GM21528 (cell line): Measurements from ENCODE around the gene TEAD1.

ENCODE experiments used
- ATAC-seq: cut with Tn5 transposase; IDR thresholded peaks from one replicate; pipeline ENCODE4 v1.9.1; 2021; ENCODE audit warnings: mild to moderate bottlenecking, moderate library complexity; ENCODE audit not compliant: unreplicated experiment, low FRiP score

TEAD1 gene

DNA sequence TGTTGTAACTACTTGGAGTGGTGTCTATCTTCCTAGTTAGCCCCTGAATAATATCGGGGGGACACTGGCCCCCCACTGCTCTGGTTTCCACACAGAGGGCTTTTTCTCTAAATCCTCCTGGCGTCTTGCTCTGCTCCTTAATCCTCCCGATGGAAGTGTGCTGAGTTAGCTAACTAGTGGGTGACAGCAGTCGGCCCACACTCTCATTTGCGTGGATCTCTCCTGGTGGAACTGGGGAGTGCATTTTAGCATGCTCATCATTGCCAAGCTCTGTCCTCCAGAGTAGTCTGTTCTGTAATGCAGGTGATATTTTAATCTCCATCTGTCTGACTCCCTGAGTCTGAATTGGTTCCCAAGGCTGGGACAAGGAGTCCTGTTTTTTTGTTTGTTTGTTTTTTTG lies 288.8 kb downstream of the TEAD1 start:
- no peak for ATAC-seq

DNA sequence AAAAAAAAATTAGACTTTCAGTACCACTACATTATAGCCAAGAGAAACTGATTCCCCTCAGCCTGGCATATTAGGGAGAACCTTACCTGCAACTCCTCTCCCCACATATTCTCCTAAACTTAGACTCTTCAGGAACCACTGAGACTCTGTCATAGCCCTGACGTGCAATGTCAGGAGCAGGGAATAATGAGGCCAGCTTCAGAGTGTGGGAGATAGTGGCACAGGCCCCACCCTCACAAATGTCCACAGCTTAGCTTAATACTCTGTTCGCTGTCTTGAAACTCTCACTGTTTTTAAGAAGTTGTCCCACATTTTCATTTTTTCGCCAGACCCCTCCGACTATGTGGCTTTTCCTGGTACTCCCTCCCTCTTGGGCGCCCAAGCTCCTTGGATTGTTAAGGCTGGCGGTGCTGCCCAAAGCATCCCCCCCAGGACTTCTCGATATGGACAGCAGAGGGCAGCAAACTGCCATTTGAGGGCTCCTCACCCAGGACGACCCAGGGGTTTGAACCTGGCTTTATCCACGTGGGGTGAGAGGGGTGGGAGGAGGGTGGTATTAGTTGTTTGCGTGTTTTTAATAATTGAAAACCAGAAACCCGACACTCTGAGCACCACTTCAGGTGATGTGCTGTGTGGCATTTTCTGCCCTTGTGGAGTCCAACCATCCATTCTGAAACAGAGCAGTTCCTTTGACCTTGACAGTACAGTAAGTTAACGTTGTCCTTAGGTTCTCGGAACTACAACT lies 289.7 kb downstream of the TEAD1 start:
- no peak for ATAC-seq

DNA sequence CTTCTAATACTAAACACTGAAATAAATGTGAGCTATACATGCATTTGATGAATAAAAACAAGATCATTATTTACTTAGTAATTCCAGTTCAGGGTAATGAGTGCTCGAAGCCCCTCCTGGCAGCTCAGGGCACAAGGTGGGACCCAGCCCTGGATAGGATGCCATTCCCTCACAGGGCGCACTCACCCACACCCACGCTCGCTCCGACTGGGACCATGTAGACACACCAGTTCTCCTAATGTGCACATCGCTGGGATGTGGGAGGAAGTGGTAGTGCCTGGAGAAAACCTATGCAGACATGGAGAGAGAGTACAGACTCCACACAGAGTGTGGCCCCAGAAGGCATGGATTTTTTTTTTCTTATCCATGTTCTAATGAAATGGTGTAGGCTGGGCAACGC lies 290.4 kb downstream of the TEAD1 start:
- ATAC-seq = no peak

DNA sequence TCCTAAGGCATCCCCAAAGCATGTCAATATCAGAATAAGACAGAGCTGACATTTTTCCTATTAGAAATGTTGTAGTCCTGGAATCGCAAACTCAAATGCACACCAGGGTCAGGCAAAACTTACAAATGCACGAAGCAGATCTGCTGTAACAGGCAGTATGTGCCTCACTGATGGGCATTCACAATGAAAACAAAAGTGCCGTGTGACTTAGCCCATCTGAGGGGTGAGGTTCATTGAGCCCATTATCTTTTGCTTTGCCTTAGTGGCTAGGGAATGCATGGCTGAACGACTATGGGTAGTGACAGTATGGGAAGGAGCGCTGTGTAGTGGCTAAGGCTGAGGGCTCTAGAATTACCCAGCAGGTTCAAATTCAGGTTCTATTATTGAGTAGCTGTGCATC lies 291.8 kb downstream of the TEAD1 start:
- ATAC-seq = no peak

DNA sequence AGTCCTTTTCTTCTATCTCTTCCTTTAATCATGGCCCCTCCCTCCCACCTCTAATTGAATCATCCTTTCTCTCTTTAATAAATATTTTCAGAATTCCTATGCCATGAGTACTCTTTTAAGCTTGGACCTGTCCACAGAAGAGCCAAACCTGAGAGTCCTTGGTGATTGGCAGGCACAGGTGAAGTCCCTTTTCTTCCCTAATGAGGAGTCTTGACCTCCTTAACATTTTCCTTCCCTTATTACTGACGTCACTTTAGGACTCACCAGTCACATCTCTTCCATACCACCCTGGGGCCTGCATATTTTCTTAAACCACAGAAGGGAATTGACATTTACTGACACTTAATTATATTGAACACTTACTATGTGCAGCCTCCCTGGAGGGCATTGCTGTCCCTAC lies 293.9 kb downstream of the TEAD1 start:
- no peak for ATAC-seq

DNA sequence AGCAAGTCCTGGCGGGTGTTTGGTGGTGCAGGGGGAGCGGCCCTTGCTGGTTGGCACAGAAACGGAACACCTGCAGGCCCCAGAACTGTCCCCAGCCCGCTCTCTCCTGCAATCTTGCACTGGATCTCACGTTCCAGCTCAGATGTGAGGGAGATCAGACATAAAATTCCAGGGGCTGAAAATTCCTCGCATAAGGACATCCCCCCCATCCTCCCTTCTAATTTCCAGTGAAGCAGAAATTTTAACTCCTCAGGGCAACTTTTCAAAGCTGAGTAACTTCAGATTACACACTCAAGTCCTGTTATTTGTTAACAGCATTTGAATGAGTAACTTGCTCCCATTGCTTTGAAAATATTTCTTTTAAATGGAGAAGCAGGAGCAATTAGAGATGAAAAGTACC lies 294.6 kb downstream of the TEAD1 start:
- no peak for ATAC-seq

DNA sequence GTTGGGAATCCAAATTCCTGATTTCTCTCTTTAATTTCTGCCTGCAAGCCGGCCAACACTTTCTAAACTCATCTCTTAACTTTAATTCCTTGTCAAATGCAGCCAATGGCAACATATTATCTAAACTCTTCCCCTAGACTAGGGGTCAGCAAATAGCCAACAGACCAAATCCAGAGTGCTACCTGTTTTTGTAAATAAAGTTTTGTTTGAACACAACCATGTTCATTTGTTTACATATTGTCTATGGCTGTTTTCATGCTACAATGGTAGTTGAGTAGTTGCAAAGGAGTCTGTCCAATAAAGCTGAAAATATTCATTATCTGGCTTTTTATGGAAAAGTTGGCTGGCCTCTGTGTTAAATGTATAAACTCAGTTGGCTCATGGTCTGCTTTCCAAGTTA lies 297.7 kb downstream of the TEAD1 start:
- ATAC-seq = no peak

DNA sequence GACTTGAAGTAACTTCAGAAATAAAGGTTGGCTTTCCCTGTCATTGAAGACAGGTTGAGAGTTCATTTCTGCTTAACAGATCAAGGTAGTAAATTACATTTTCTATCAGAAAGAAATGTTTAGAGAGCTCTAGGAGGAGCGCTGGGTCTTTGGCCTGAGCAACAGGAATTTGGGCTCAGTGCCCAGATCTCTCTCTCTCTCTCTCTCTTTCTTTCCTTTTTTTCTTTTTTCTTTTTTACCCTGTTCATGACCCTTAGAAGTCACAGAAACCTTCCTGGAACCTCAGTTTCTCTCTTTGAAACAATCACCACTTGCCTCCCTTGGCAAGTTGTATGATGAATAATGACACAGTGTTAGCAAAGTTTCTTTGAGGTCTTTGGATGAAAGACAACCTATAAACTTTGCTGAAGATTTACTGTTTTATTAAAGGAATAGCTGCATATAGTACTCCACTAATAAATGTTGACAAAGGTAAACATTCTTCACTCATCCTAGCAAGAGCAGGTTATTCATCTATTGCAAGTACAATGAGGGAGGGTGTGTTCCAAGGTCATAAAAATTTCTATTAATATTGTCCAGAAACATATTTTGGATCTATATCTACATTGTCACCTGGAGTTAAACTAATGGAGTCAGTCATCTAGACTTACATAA lies 299.4 kb downstream of the TEAD1 start:
- ATAC-seq = no peak

DNA sequence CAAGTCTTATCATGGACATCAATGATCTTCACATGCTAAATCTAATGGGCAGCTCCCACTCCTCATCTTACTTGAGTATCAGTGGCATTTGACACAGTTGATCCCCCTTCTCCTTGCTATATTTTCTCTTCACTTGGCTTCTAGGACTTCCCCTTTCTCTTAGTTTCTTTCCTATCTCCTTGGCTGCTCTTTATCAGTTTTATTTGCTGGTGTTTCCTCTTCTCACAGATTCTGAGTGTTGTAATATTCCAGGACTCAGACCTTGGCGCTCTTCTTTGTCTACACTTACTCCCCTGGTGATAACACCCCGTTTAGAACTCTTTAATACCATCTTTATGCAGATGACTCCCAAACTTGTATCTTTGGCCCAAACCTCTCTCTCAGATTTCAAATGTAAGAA lies 301.0 kb downstream of the TEAD1 start:
- ATAC-seq = no peak

DNA sequence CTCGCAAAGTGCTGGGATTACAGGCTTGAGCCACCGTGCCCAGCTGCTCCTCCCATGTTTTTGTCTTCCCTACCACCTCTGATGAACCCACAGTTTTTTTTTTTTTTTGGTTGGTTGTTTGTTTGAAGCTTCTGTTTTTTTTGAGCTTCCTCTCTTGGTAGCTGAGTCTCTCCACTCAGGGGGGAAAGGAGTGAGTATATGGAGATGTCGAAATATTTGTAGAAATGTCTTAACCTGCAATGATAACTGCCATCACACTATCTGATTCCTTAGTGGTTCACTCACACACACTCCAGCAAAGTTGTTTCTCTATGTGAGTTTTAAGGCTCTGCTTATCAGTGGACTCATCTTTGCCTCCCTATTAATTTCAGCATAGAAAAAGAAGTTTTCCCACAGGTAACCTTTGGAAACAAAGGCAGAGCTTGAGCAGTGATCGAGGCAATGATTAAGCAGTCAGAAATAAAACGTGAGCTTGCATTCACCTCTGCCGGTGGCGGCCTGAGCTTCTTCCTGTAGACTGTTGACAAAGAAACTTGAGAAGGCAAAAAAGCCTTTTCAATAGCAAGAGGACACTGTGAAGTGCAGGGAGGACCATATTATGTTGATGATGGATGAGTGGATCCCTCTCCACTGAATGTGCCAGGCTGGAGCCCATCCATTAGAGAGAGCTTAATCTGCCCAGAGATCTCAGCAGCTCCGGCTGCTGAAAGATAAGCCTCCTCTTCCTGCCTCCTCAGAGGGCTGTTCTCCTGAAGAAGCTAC lies 305.9 kb downstream of the TEAD1 start:
- no peak for ATAC-seq

DNA sequence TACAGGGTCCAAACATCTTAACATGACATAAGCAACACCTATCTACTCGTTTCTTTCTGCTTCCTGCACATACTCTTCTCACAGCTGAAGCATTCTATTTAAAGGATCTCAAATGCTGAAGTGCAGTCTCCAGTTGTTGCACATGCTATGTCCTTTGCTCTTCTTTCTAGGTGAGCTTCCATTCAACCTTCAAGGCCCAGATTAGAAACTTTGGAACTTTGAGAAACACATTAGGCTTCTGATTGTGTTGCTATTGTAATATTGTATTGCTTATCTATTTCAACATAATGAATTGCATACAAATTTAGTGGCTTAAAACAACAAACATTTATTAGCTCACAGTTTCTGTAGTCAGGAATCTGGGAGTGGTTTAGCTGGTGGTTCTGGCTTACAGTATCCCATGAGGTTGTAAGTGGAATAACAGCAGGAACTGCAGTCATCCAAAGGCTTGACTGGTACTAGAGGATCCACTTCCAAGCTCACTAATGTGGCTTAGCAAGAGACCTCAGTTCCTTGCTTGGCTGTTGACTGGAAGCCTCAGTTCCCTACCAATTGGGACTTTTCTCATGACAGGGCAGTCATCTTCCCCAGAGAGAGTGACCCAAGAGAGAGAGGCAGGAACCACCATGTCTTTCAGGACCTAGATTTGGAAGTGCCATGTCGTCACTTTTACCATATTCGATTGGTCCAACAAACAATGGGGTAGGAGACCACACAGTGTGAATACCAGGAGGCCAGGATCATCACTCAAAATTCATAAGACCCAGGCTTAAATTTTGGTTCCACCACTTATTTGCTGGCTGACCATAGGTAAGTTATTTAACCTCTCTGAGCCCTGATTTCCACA lies 307.7 kb downstream of the TEAD1 start:
- ATAC-seq = no peak

DNA sequence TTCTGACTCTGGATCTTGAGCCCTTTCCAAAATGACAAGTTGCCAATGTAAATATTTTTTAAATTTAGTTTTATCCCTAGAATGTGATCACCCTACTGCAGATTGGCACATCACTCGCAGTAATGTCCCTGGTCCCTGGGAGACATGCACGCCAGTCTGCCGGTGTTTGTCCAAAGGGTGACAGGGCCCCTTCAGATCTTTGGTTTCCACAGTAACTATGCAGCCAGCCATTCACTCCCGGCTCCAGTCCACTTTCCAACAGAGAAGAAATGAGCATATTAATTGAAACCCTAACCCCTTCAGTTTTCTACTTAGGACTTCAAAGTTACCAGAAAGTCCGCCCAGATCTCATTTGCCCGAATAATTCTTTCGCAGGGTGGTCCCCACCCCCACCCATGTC lies 309.1 kb downstream of the TEAD1 start:
- ATAC-seq = no peak

DNA sequence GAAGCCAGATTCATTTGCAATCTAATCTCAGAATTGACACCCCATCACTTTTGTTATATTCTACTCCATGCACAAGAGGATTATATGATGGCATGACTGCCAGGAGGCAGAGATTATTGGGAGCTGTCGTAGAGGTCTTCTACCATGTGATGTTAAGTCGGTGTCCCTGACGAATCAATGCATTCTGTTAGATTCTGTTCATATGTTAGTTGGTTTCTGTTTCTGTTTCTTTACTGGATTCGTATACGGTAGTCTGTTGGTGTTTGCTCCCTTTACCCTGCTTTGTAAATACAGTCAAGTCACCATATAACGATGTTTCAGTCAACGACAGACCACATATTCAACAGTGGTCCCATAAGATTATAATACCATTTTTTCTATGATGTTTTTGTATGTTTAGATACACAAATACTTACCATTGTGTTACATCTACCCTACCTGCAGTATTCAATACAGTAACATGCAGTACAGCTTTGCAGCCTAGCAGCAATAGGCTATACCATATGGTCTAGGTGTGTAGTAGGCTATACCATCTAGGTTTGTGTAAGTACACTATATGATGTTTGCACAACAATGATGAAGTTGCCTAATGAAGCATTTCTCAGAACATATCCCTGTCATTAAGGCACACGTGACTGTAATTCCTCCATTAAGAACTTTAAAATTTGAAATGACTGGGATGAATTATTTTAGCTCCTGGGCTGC lies 312.1 kb downstream of the TEAD1 start:
- ATAC-seq = no peak

DNA sequence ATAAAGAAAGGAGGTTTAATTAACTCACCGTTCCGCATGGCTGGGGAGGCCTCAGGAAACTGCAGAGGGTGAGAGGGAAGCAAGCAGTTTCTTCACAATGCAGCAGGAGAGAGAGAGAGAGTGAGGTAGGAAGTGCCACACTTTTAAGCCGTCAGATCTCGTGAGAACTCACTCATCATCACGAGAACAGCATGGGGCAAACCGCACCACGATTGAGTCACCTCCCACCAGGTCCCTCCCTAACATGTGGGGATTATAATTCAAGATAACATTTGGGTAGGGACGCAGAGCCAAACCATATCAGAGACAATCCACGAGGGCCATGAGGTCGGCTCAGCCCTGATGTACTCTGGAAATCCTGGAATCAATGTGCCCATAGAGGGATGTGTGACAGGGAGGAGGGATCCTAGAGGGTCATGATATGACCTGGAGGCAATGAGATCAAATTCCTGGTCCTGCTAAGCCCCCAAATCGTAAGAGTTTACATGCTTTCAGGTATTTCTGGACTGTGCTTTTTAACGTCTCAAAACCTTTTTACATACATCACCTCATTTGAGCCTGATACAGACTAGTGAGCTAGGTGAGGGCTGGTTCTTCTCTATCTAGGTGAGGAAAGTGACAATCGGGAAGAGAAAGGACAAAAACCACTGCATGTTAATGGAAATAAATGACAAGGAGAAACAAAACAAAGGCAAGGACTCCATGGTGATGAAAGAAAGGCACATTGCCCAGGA lies 315.4 kb downstream of the TEAD1 start:
- no peak for ATAC-seq

DNA sequence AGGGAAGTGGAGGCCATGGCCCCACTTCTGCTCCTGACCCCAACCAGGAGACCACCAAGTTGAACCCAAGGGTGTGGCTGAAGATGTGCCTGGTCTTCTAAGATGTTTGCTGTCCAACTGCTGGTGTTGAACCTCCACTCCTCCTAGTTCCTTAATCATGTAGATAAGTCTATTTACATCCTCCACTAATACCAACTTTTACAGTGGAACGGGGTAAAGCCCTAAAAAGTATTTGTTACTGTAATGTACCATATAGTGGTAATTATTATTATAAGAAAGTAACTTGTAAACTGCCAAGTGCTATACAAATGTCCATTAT lies 315.9 kb downstream of the TEAD1 start:
- ATAC-seq = no peak

DNA sequence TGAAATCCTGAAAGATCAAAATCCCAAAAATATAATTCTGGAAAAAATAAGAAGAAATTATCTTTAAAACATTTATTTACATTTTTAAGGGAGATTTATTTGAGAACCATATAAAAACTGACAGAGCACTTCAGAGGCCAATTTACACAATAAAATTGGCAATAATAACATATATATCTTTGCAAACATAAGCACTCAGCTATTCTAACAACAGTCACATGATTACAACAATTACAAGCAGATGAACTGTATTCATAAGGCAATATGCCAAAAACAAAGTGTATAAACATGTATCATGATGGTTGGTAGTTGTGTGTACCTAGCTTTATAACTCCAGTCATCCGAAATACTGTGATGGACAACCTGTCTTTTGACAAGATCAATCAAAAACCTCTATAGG lies 317.2 kb downstream of the TEAD1 start:
- ATAC-seq = no peak

DNA sequence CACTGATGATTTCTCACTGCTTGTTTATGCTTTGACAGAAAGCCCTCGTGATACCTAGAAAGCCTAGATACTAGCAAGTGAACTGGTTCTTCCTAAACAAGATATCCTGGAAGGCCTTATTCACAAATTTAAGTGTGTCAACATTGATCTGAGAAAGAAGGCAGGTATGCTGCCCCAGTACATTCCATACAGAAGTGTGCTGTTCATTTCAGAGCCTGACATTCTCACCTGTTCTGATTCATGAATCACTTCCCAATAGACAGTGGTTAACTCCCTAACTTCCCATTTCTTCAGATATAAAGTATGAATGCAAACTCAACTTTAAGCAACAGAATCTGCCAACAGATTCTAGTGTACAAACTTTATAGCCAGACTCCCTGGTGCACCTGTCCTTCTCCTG lies 319.4 kb downstream of the TEAD1 start:
- no peak for ATAC-seq
